Coronary artery (tissue), 2 donors: ENCODE measurements around the gene RAB23.

Source experiments
- DNase-seq: peaks from one replicate; pipeline ENCODE4 v3.0.0-alpha.2; 2017; ENCODE audit warnings: low spot score
- H3K27ac ChIP-seq, 2 donors: fragments of 200-600 bp; sonication (generic); one replicate each; pipeline ENCODE4 v1.5.1; 2016 to 2019
- H3K4me3 ChIP-seq: fragments of 200-600 bp; sonication (generic); 2 replicates; pipeline ENCODE4 v1.5.1; 2016; ENCODE audit warnings: mild to moderate bottlenecking, moderate library complexity
- TF ChIP-seq, protein P1 (sequence below): fragments of 200-600 bp; sonication (generic); IDR thresholded peaks from one replicate; pipeline ENCODE4 v1.5.1; 2019; ENCODE audit warnings: antibody characterized with exemption

Gene RAB23

DNA sequence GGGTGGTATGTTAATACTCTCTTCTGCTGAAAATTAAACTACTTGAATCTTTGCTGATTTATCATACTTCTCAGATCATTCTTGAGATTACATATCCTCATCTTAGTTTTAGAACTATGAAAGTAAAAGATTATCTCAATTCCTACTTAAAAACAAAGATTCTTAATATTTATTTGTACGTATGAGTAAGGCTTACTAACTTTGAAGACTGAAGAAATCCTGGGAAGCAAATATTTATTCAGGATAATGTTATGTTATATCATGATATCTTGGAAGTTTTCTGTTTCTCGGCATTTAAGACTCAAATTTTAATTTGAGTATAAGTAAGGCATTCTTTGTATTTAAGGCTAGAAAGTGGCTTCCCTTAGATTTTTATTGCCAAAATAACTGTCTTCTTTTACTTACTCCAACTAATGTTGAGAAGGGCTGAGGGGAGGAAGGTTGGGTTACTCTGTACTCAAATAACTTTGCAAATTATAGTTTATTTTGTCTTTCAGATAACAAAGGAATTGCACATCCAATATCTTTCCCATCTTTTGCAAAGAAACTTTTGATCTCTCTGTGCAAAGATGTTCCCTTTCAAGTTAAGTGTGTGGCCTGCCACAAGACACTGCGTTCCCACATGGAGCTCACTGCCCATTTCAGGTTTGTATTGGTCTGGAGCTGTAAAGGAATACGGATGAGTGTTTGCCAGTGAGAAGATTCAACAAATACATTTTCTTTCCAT is 80.5 kb downstream of the RAB23 start:
- H3K27ac ChIP-seq, result no peak overlapping the region
- no peak for DNase-seq
- TF ChIP-seq, protein P1, sequence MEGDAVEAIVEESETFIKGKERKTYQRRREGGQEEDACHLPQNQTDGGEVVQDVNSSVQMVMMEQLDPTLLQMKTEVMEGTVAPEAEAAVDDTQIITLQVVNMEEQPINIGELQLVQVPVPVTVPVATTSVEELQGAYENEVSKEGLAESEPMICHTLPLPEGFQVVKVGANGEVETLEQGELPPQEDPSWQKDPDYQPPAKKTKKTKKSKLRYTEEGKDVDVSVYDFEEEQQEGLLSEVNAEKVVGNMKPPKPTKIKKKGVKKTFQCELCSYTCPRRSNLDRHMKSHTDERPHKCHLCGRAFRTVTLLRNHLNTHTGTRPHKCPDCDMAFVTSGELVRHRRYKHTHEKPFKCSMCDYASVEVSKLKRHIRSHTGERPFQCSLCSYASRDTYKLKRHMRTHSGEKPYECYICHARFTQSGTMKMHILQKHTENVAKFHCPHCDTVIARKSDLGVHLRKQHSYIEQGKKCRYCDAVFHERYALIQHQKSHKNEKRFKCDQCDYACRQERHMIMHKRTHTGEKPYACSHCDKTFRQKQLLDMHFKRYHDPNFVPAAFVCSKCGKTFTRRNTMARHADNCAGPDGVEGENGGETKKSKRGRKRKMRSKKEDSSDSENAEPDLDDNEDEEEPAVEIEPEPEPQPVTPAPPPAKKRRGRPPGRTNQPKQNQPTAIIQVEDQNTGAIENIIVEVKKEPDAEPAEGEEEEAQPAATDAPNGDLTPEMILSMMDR, result no peak
- no peak overlapping the region for H3K4me3 ChIP-seq

DNA sequence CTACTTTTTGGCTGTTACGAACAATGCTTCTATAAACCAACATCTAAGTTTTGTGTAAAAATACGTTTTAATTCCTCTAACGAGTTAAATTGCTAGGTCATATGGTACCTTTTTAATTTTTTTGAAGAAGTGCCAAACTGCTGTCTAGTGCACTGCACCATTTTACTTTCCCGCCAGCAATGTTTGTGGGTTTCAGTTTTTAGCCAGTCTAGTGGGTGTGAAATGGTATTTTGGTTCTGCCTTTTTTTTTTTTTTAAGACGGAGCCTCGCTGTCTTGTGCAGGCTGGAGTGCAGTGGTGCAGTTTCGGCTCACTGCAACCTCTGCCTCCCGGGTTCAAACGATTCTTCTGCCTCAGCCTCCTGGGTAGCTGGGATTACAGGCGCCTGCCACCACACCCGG is 84.1 kb downstream of the RAB23 start:
- no peak overlapping the region for H3K4me3 ChIP-seq
- no peak overlapping the region for H3K27ac ChIP-seq
- DNase-seq, result no peak
- TF ChIP-seq, protein P1, result no peak

DNA sequence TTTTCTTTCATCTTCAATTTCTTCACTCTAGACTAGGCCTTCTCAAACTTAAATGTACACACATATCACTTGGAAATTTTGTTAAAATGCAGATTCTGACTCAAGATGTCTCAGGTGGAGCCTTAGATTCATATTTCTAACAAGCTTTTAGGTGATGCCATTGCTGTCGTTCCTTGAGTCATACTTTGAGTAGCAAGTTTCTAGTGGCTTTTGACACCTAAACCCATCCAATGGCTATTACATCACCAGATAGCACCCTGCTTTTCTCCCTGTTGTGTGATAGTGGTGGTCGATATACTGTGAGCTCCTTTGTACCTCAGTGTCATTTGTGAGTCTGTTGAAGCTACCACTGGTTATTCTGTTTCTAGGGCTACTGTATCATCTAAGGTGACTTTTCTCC is 84.8 kb downstream of the RAB23 start:
- TF ChIP-seq, protein P1, result no peak
- Histone ChIP-seq H3K27ac (no peak overlapping the region), H3K4me3 (no peak overlapping the region)
- no peak for DNase-seq
